ENCODE measurements around the gene NPHS1.
"Not testable (repeated sequence)": the region's sequence is repeated elsewhere in the genome, so short reads cannot be mapped to it uniquely, and the experiment has no call there.

DNA sequence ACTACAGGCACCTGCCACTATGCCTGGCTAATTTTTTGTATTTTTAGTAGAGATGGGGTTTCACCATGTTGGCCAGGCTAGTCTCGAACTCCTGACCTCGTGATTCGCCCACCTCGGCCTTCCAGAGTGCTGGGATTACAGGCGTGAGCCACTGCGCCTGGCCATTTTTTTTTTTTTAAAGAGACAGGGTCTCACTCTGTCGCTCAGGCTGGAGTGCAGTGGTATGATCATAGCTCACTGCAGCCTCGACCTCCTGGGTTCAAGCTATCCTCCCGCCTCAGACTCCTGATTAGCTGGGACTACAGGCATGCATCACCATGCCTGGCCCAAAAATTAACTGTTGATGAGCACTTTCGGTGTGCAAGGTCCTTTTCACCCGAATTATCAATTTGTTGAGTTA is 16.2 kb downstream of the NPHS1 start:
- TF ChIP-seq, protein P1, sequence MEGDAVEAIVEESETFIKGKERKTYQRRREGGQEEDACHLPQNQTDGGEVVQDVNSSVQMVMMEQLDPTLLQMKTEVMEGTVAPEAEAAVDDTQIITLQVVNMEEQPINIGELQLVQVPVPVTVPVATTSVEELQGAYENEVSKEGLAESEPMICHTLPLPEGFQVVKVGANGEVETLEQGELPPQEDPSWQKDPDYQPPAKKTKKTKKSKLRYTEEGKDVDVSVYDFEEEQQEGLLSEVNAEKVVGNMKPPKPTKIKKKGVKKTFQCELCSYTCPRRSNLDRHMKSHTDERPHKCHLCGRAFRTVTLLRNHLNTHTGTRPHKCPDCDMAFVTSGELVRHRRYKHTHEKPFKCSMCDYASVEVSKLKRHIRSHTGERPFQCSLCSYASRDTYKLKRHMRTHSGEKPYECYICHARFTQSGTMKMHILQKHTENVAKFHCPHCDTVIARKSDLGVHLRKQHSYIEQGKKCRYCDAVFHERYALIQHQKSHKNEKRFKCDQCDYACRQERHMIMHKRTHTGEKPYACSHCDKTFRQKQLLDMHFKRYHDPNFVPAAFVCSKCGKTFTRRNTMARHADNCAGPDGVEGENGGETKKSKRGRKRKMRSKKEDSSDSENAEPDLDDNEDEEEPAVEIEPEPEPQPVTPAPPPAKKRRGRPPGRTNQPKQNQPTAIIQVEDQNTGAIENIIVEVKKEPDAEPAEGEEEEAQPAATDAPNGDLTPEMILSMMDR (conservative IDR thresholded peaks at IDR 0.05; ENCODE audit: low read depth, low read length), result not testable (repeated sequence)
- TF ChIP-seq EZH2 (IDR thresholded peaks at IDR 0.05; ENCODE audit: borderline replicate concordance, low read depth, low read length, poor library complexity, severe bottlenecking), result not testable (repeated sequence)
